ENCODE data around the gene TRPM2. TPM values are rescaled to one million over a fixed set of nuclear protein-coding genes. Genes with fewer than 3 reads are reported as not detected.

The TRPM2 gene
- total and polyA plus RNA-seq, 2 donors (not counting 3 experiments of a cell fraction or from before 2014, with no cell fraction given) = not detected

GRCh38 chr21:44356636-44357035 is 3.2 kb downstream of the TRPM2 start:
- TF ChIP-seq FOS (IDR thresholded peaks at IDR 0.05; ENCODE audit: borderline replicate concordance, insufficient read depth, low read length) = no peak
- no peak for TF ChIP-seq GATA2 (IDR thresholded peaks at IDR 0.05; ENCODE audit: insufficient read depth, insufficient read length, low read depth, low read length)
- TF ChIP-seq MYC (IDR thresholded peaks at IDR 0.05; ENCODE audit: low read depth, low read length) = no peak
- TF ChIP-seq EZH2 (IDR thresholded peaks at IDR 0.05; ENCODE audit: borderline replicate concordance, low read depth, low read length, severe bottlenecking) = no peak
- no peak for TF ChIP-seq MAX (IDR thresholded peaks at IDR 0.05; ENCODE audit: insufficient read depth, insufficient read length)
- TF ChIP-seq POLR2AphosphoS5 (IDR thresholded peaks at IDR 0.05; ENCODE audit: insufficient read depth, low read depth, low read length) = no peak
- TF ChIP-seq CTCF (IDR thresholded peaks at IDR 0.05; ENCODE audit: extremely low read depth in 1 of 2, insufficient read depth in 1 of 2, low read depth in 1 of 2, low read length in 2 of 2) = no peak
- TF ChIP-seq POLR2A (IDR thresholded peaks at IDR 0.05; ENCODE audit: low read depth, low read length) = no peak
- TF ChIP-seq JUN (IDR thresholded peaks at IDR 0.05; ENCODE audit: borderline replicate concordance, insufficient read depth, insufficient read length, low read depth) = no peak
- H3K4me2 ChIP-seq (ENCODE audit: insufficient read depth, low read length) = no peak overlapping the region
- no peaks in the 10 kb centered on the region for H3K9me3 ChIP-seq (replicated peaks; ENCODE audit: control insufficient read depth, insufficient read depth, low read length)
- H3K27ac ChIP-seq (ENCODE audit: insufficient read depth, low read depth, low read length) = no peak overlapping the region
- DNase-seq (ENCODE audit: low read depth, low spot score) (no peak), FAIRE-seq (no peak)
- no peak overlapping the region for H3K9ac ChIP-seq (replicated peaks; ENCODE audit: extremely low read depth, insufficient read depth, low read length)
- BruUV-seq (replicated peaks) = no TSS peak
- H4K20me1 ChIP-seq (replicated peaks; ENCODE audit: control insufficient read depth, extremely low read depth, insufficient read depth, low read length) = no peaks in the 10 kb centered on the region
- CTCF ChIA-PET = no interaction called here
- H2AFZ ChIP-seq (ENCODE audit: low read depth, low read length) = no peak overlapping the region
- no peaks in the 10 kb centered on the region for H3K4me1 ChIP-seq (ENCODE audit: control insufficient read depth, extremely low read depth, insufficient read depth, low read length)
- H3K27me3 ChIP-seq (ENCODE audit: control insufficient read depth in 2 of 2, insufficient read depth in 2 of 2, low read length in 2 of 2) = no peaks in the 10 kb centered on the region
- no peaks in the 10 kb centered on the region for H3K9me1 ChIP-seq (replicated peaks; ENCODE audit: control insufficient read depth, extremely low read depth, insufficient read depth, low read length)
- H3K79me2 ChIP-seq (ENCODE audit: control insufficient read depth, insufficient read depth, low read length) = no peaks in the 10 kb centered on the region
- H3K36me3 ChIP-seq (ENCODE audit: control insufficient read depth in 2 of 2, extremely low read depth in 1 of 2, insufficient read depth in 2 of 2, low read length in 2 of 2) = no peaks in the 10 kb centered on the region
- dilution Hi-C loops (cut with MboI; ENCODE audit: extremely low pct_ligation_motif_present, low sequenced_read_pairs) = no loop called here
- no peak overlapping the region for H3K4me3 ChIP-seq (replicated peaks in 1 of 3; ENCODE audit: insufficient read depth in 1 of 3, low read depth in 1 of 3, low read length in 3 of 3)
- POLR2A ChIA-PET = no interaction called here
- intact Hi-C loops (cut with micrococcal nuclease) = no loop called here

Data from endothelial cell of umbilical vein (primary cell).